Measurements from ENCODE around the gene CABLES1.

The CABLES1 gene

DNA sequence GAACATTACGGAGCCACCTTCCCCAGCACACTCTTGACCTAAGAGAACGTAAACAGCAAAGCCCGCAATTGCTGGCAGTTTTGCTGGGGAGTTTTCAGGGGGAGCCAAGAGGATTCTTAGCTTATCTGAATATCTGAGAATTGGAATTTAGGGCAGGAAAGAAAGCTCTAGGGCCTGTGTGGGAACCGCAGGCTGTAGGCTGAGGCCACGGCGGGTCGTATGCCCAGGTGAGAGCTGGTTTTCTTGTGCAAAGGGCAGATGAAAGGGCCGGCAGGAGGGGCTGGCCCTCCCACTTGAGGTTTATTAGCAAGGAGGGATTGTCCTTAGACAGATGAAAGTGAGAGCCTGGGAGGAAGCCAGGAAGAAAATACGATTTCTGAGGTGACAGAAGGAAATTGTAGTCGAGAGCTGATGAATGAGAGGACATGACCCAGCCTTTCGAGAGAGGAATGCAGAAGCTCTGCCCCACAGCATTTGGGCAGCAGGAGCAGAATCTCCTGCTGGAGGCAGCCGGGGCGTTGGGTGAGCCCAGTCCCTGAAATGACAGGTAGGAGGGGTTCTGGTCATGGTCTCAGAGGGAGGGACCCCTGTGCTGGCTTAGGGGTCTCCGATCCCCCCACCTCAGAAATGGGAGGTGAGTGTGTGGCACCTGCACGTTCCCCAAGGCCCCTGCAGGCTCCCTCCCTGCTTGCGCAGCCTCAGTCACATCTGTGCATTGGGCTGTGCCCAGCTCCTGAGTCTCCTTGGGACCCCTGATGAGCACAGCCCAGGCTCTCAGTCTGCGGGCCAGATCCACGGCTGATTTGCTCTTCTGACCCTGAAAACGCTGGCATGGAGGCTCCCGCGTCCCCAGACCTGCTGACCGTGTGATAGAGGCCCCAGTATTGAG is 61.1 kb downstream of the CABLES1 start:
- DNase-seq: peak; percentile 58

DNA sequence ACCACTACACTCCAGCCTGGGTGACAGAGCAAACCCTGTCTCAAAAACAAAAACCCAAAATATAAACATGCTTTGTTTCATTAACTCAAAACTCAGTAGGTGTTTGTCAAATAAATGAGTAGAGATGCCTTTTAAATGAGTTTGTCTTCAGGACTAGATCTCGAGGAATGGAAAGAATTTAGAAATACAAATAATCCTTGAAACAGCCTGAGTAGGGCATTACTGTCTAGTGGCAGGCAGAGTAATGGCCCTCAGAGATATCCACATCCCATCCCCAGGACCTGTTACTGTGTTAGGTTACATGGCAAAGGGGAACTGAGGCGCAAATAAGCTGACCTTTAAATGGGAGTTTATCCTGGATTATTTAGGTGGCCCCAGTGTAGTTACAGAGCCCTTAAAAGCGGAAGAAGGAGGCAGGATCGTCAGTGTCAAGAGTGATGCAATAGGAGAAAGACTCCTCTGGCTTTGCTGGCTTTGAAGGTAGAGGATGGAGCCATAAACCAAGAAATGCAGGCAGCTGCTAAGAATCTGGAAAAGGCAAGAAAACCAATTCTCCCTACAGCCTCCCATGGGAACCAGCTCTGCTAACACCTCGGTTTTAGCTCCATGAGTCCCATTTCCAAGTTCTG is 63.0 kb downstream of the CABLES1 start:
- DNase-seq: no peak

DNA sequence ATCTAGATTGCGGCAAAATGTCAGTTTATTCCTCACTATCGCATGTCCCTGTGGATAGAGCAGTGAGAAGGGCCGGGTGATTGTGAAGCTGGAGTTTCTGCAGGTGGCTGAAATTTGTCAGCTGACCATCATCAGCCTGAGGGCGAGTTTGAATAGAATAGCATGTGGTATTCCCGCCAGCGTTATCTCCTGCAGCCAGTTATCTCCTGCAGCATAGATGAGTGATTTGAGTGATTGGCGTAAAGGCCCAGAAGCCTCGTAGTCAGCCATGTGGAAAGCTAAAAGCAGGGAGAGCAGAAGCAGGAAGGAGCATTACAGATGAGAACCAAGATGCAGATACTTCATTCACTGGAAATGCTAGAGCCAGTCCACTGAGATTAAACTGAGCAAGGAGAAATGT is 65.5 kb downstream of the CABLES1 start:
- peak; percentile 57 for DNase-seq

DNA sequence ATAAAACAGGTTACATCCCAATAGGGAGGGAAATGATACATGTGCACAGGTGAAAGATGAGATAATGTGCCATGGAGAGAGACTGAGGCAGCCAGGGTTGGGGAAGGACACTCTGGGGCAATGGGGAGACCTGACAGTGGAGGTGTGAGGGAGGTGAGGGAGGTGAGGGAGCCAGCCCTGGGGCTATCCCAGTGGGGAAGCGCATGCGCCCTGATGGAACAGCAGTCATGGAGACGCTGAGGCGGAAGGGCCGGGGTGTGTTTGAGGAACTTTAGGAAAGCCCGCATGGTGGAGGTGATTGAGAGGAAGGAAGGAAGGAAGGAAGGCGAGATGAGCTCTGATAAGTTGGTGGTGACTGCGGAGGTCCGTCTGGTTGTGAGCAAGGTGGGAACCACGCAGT is 66.5 kb downstream of the CABLES1 start:
- no peak for DNase-seq

DNA sequence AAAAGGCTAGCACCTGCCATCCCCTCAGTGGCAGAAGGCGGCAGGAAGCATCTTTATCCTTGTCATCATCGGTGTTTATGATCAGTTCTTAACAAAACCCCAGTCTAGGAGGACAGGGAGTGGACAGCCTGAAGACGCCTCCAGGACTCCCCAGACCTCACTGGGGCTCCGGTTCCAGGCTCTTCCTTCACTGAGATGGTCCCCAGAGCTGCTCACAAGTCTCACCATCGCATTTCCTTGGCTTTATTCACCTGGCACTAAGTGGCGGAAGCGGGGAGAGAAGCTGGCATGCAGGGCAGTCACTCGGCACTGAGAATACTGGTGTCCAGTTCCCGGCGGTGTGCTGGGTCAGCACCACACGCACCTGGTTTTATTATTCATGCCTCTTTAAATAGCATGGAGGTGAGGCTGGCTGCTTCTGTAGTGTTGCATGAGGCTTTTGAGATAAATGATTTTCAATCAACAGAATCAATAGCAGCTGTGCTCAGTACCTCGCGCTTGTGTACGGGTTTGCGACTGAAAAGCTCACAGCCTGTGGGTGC is 68.7 kb downstream of the CABLES1 start:
- no peak for DNase-seq

DNA sequence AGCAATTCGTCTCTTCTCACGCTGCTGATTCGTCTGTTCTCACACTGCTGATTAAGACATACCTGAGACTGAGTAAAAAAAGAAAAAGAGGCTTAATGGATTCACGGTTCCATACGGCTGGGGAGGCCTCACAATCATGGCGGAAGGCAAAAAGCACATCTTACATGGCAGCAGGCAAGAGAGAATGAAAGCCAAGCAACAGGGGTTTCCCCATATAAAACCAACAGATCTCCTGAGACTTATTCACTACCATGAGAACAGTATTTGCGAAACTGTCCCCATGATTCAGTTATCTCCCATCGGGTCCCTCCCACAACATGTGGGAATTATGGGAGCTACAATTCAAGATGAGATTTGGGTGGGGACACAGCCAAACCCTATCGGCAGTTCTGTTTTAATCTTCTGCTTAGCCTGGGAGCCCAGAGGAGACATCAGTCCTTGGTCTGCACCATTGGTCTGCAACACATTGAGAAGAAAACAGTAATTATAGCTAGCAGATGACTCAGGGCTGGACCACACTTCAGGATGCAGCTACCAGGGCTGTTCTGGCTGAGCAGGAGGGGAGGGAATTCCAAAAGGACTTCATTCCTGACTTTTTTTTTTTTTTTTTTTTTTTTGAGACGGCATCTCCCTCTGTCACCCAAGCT is 69.4 kb downstream of the CABLES1 start:
- no peak for DNase-seq

DNA sequence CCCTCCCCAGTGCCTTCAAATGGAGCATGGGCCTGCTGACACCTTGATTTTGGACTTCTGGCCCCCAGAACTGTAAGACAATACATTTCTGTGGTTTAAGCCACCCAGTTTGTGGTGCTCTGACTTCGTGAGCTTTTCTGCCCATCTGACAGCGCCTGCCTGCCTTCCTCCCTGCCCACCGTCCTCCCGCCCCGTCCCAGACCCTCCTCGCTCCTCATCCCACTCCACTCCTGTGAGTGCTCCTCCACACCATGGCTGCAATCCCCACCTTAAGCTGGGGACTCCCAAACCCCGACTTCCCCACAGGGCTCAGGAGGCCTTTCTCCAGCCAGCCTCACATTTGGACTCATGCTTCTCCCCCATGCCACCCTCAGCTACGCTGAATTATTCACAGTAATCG is 70.7 kb downstream of the CABLES1 start:
- no peak for DNase-seq

DNA sequence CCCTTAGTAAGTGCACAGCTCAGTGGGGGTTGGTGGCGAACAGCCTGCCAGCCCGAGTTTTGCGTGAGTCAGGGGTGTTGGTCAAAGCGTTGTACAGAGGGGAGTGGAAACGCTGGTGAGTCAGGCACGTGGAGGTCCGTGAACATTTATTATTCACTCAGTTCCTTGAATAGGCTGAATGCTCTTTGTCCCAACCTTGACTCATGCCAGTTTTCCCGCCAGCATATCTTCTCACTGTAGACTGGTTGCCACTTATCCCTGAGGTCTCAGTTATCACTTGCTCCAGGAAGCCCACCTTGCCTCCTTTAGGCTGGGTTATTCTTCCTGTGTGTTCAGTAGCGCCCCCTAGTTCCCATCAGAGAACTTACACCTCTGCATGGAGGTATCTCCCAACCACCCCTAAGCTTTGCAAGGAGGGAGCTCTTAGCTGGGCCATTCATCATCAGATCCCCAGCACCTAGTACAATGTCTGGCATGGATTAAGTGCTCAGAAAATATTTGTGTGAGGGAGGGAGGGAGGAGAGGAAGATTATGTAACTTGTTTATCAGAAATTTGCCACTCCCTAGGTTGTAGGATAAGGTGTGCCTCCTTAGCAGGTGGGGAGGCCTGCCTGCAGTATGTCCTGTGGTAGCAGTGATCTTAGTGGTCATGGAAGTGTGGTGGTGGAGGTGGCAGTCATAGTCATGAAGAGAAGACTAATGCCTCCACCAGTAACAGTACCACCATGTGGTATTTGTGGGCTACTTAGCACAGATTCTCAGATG is 72.1 kb downstream of the CABLES1 start:
- no peak for DNase-seq

DNA sequence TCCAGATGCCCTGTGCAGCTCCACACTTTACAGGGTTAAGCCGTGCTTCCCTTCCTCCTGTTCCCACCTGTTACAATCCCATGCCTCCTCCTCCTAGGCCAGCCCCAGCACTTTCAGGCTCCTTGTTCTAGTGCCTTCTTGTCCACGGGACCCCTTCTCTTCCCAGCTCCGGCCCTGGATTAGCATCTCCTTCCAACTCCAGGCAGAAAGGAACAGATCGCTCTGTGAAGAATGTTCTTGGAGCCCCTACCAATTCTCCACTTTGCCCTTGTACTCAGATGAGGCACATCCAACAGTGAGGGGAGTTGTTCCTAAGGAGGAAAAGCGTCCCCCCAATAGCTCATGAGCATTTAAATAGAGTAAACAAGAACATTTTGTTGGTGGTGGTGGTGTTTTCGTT is 72.7 kb downstream of the CABLES1 start:
- no peak for DNase-seq

DNA sequence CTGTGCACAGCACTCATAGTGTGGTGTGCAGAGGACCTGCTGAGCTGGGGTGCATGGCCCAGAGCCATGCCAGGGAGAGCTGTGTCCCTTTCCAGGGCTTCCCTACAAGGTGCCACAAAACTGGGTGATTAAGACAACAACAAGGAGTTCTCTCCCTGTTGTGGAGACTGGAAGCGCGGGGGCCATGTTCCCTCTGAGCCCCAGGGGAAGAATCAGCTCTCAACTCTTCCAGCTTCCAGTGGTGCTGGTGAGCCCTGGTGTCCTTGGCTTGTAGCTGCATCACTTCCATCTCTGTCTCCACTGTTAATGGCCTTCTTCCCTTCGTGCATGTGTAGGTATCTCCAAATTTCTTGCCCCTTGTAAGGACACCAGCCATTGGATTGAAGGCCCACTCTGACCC is 73.3 kb downstream of the CABLES1 start:
- no peak for DNase-seq

DNA sequence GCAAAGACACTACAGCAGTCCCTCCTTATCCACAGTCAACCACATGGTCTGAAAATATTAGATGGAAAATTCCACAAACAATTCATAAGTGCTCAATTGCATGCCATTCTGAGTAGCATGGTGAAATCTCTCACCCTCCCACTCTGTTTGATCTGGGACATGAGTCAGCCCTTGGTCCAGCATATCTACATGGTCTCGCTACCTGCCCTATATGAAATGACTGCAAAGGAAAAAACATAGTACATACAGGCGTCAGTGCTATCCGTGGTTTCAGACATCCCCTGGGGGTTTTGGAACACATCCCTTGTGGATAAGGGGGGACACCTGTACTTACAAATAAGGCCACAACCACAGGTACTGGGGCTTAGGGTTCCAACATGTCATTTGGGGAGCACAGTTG is 73.7 kb downstream of the CABLES1 start:
- DNase-seq: no peak

DNA sequence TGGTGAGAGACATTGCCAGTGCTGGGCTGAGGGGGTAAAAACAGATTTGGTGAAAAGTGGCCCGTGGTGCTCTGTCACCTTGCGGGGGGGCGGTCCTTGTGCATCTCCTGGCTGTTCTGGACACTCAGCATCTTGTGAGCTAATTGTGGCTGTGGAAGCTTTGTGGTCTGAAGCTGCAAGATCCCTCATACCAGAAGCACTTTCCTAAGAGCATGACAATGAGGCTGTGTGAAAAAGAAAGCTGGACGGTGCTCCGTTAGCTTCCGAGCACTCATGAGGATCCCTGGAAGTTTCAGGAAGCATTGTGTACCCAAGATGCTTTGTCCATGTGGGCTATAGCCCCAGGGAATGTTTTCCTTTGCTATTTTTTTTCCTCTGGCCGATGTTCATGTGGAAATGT is 74.5 kb downstream of the CABLES1 start:
- DNase-seq: peak; percentile 64

DNA sequence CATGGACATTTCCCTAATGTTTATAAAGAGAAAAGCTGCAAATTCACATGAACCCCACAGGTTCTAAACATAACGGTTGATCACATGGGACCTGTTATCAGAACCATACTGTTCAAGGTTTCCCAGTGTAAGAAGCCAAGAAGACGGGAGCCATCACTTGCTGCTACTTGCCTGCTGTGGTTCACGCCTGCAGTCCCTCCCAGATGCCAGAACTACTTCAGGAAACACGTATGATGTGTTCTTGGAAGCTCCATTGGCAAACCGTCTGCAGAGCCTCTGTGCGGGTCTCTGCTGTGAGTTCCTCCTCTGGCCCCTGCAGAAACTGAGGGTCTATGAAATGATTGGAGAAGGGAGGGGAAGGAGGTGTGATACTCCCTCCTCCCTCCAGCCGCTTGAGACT is 75.2 kb downstream of the CABLES1 start:
- no peak for DNase-seq

DNA sequence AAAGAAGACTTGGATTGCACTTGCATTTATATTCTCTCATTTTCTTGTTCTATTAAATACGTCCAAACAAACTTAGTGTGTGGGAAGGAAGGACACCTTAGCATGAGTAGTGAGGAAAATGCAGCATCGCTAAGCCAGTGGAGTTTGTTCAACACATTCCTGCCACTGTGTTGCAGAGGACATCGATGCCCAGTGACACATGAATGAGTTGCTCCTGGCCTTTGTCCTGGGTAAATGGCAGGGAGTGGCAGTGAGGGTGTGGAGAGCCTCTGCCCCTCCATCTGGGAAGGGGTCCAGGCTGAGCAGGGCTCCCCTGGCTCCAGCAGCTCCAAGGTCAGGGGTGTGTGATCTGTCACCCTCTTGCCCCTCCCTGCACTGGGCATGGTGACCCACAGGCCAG is 75.9 kb downstream of the CABLES1 start:
- DNase-seq: no peak

DNA sequence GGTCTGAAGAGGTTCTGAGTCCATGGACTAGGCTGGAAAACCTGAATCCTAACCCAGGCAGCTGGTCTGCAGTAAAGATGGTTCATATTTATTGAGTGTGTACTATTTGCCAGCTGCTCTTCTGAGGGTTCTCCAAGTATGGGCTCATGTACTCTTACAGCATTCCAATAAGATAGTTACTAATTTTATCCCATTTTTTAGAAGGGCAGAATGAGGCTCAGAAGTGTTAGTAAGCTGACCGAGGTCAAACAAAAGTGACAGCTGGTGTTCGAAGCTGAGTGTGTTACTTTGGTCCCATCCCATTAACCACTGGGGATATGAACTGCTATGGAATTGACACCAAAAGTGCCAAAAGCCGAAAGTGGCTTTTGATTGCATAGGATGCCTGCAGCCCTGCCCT is 76.9 kb downstream of the CABLES1 start:
- no peak for DNase-seq

DNA sequence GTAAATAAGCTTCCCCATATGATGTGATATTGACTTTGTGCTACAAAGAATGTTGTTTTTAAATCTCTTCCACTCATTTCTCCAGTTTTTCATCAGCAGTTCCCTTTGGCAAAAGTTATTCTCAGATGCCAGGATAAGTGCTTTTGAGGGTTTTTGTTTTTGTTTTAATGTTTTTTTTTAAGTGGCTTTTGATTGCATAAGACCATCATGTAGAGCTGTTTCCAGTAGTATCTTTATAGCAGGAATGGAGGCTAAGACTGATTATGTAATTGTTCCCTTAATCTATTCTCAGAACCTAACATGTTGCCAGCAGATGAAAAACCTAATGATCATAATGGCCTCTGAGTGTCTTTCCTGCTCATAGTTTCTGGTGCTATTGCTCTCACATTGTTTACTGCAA is 77.9 kb downstream of the CABLES1 start:
- peak; percentile 67 for DNase-seq

DNA sequence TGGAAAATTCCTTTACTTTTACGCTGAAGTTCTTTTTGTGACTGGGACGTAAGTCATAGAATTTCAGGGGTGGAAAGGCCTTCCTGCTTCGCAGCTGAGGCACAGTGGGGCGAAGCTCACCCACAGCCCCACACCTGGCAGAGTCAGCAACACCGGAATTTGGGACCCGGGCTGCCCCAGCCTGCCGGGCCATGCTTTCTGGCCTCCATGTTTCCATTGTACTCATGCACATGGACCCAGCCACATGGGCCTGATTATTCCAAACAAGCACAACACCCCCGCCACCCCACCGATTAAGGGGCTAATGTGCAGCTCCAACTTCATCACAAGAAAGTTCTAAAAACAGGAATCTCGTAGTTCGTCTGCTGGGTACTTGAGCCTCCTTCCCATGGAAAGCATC is 82.5 kb downstream of the CABLES1 start:
- no peak for DNase-seq

DNA sequence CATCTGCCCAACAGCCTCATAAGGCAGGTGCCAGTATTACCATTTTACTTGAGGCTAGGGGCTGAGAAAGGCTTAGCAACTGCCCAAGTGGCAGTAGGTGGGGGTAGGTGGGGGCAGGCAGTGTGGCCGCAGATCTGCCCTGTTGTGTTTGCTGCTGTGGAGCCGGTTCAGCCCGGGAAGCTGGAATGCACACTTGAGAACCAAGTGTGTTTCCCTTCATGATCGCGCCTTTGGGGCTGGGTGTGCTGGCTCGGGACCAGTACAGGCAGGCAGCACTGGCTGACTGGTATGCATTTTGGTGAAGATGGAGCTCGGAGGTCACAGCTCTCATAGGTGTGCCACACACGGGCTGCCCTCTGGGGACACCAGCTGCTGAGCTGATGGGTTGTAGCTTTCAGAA is 85.1 kb downstream of the CABLES1 start:
- DNase-seq: peak; percentile 10

DNA sequence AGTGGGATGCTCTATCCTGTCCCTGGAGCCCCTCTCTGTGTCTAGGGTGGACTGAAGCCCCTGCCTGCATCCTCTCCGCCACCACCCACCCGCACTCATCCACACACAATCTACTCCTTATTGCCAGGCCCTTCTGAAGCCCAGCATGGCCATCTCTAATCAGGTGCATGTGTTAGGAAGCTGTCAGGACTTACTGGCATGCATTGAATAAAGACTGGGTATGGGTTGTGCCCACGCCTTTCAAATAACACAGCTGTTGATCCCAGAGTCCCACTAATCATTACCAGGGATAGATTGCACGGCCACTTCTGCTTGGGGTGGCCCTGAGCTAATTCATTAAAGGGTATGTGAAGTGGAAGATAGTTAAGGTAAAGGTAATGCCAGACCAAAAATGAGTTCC is 88.4 kb downstream of the CABLES1 start:
- no peak for DNase-seq

DNA sequence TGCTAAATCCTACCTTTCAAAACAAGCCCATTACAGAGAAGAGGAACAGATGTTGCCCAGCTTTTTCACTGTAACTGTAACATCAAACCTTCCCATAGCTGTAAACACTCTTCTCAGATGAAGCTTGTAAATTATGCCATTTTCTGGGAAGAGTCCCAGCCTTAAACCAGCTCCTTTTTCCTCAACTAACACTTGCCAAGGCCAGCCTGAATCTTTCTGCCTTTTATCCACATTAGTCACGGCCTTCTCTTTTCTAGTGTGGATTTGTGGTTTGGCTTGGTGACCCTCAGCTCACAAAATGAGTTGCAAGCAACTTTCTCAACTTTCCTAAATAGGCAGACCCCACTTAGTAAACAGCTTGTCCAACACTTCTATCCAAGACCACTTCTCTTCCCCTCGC is 90.2 kb downstream of the CABLES1 start:
- DNase-seq: no peak

DNA sequence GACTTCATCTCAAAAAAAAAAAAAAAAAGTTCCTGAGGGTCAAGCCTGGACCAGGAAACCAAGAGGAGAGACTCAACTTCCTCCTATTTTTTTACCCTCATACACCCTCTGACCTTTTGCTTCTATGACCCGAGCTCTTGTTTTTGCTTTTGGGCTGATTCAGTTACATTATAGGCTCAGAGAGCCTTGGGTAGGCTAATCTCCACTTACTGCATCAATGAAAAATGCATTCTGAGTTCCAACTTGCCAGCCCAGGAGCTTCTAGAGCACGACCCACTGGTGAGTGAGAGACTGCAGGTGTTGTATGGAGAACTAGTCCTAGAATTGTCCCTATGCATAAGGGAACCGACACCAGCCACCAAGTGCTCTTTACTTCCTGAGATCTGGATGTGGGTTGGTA is 91.1 kb downstream of the CABLES1 start:
- no peak for DNase-seq

DNA sequence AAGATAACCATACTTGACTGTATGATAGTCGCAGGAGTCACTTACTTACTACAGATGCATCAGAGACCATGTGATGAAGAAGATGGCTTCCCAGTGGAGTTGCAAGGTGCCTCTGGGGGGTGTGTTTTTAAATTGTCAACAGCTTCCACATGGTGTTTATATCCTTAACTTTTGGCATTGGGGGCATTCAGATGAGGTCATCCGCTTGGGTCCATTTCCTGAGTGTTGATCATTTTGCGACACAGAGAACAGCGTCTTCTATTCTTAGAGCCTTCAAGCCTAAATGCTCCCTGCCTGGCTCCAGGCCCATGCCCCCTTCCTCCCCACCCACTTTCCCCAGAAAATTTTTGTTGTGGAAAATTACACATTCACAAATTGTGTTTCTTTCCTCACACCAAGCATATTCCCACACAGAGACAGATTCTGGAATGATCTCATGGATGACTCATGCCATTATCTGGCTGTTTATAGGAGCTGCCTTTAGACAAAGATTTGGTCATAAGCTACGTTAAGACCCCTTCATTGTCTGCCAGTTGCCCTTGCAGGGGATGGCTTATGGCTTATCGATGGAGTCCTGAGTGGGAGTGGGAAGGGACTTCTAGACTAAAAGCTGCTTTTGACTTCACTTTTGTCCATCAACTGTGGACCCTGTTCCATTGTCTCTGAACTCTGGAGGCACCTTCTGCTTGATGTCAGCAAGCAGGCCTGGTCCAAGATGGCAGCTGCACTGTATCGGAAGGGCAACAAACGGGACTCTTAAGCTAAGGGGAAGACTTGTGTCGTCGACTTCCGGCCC is 91.8 kb downstream of the CABLES1 start:
- no peak for DNase-seq
